HG03139 (cell line): ENCODE results near the gene ATG7.

Experiments
- ATAC-seq: cut with Tn5 transposase; IDR thresholded peaks from one replicate; pipeline ENCODE4 v1.9.1; 2021; ENCODE audit not compliant: unreplicated experiment

The ATG7 gene

GRCh38 chr3:11350374-11350773, 78.2 kb downstream of the ATG7 start:
- no peak for ATAC-seq

DNA sequence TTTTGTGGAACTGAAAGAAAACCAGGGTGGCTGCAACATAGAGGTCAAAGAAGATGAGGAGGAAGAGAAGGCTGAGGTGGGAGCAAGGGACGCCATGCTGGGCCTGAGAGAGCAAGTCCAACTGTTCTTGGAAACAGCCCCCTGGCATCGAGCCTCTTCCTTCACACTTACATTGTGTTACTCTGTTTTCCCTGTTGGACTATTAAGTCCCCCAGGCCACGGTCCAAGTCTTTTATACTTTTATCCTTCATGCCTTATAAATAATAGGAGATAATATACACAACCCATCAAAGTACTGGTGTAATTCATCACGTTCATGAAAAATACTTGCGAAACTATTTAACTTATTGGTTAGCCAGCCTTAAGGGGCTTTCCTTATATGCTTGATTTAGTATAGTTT, 79.3 kb downstream of the ATG7 start:
- ATAC-seq, result no peak

DNA sequence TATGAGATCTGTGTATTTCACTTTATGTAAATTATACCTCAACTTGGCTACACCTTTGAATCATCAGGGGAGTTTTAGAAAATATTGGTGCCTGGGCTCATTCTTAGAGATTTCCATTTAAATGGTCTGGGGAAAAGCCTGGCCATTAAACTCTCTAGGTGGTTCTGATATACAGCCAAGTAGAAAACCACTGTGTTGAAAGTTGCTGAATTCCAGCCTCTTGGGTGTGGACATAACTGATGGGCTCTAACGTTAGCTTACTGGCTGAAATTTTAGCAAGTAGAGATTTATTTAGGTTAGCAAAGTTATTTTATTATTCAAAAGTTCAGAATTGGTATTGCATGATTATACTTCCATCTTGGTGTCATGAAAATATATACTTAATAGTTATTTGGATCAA, 84.1 kb downstream of the ATG7 start:
- no peak for ATAC-seq

GRCh38 chr3:11362600-11362999, 90.4 kb downstream of the ATG7 start:
- no peak for ATAC-seq

GRCh38 chr3:11363715-11364114, 91.5 kb downstream of the ATG7 start:
- no peak for ATAC-seq

- ATAC-seq, result no peak
Measured at GRCh38 chr3:11364181-11364580, 92.0 kb downstream of the ATG7 start.

DNA sequence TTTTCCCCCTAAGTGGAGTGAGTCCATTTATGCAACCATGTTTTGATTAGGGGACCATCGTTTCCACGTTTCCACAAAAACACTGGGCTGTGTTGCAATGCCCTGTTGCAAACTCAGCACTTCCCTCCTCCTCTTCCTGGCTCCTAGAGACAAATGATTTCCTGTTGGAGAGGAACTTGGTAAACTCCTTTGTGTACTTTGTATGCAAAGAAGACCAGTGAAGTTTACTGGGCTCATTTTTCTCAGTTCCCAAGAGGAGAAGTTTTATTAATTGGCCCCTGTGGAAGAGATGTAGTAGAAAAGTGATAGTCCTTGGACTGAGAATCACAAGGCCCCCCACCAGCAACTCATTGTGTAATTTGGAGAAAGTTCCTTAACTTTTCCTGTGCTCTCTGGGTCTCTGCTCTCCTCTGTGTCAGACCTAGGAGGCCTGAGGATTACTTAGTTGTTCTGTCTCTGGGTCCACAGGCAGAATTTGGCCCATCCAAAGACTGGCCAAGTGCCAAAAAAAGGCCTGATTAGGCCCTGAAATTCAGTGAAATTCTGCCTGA, 95.0 kb downstream of the ATG7 start:
- no peak for ATAC-seq

GRCh38 chr3:11370191-11370590, 98.0 kb downstream of the ATG7 start:
- no peak for ATAC-seq

DNA sequence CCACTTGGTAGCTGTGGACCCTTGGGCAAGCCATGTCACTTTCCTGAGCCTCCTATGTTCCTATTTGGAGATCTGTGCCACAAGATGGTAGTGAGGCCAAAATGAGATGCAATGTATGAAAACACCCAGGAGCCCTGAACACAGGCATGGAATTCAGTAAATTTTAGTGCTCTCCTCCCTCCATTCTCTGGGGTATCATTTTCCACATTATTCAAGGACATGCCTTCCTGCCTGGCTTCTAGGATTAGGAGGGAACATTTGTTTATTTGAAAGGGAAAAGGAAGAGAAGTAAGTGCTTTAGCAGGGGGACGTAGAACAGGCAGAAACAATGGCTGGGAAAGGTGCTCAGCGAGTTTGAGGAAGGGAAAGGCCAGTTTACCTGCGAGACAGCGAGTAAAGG, 98.8 kb downstream of the ATG7 start:
- ATAC-seq, result no peak

DNA sequence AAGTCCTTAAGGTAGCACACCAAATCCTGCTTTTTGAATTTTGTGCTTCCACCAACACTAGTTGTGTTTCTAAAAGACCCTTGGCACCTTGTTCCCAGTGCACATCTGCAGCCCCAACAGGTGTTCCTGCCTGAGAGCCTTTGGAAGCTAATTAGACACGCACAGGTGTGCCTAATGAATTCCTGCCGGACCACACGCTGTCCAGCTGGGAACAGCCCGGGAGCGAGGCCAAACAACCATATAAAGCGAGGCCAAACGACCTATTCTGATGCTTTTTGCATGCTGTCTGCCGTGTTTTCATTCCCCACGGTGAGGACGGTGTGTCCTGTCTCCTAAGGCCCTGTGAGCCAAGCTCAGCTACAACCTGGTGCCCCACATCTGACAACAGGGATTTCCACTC, 99.5 kb downstream of the ATG7 start:
- ATAC-seq, result no peak

GRCh38 chr3:11373235-11373634, 101.0 kb downstream of the ATG7 start:
- no peak for ATAC-seq

- ATAC-seq, result no peak
Measured at GRCh38 chr3:11373654-11374053, 101.5 kb downstream of the ATG7 start.

DNA sequence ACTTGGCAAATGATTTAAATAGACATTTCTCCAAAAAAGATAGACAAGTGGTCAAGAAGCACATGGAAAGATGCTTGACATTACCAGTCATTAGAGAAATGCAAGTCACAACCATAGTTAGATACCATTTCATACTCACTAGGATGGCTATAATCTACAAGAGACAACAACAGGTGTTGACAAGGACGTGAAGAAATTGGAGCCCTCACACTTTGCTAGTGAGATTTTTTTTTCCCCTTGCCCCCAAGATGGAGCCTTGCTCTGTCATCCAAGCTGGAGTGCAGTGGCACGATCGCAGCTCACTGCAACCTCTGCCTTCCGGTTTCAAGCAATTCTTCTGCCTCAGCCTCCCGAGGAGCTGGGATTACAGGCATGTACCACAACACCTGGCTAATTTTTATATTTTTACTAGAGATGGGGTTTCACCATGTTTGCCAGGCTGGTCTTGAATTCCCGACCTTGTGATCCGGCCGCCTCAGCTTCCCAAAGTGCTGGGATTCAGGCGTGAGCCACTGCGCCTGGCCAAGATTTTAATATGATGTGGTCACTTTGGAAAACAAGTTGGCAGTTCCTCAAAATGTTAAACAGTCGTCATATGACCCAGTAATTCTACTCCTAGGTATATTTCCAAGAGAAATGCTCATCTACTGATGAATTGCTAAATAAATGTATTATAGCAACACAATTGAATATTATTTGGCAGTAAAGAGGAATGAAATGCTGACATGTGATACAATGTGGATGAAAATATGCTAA, 103.3 kb downstream of the ATG7 start:
- no peak for ATAC-seq

DNA sequence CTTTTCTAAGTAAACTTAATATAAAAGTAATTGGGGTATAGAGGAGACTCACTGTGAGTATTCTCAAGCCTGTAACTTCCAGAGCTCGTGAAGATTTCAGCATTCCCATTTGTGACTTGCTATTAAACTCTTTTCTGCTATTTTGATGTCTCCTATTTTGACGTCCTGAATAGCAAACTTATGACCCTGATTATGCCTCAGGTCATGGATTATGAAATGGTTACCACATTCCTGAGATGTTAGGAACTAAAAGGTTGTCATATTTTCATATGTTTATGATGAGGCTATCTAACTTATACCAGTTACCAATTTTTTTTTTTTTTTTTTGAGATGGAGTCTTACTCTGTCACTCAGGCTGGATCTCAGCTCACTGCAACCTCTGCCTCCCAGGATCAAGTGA, 105.5 kb downstream of the ATG7 start:
- ATAC-seq, result no peak

DNA sequence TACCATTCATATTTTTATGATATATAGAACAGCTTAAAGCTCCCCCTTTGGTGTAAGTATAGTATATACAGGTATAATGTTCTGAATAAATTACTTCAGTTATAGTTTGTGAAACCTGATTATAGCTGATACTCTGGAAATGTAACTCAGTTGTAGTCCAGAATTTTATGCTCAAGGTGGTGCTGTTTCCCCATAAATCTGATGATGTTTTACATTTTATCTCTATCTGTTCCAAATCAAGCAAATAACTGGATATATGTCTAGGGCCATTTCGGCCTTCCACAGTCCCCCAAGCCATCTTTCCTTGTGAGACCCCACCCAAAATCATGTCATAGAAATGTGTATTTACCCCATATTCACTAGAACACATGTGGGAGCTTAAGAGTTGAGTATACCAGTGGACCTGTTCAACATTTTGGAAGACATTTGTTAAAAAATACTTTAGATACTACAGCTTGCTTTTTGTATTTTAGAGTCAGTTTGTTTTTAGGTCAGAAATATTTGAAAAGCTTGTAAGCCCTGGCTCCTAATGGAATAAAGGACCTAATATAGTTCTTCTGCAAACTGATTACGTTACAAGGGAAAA, 107.1 kb downstream of the ATG7 start:
- ATAC-seq, result no peak

DNA sequence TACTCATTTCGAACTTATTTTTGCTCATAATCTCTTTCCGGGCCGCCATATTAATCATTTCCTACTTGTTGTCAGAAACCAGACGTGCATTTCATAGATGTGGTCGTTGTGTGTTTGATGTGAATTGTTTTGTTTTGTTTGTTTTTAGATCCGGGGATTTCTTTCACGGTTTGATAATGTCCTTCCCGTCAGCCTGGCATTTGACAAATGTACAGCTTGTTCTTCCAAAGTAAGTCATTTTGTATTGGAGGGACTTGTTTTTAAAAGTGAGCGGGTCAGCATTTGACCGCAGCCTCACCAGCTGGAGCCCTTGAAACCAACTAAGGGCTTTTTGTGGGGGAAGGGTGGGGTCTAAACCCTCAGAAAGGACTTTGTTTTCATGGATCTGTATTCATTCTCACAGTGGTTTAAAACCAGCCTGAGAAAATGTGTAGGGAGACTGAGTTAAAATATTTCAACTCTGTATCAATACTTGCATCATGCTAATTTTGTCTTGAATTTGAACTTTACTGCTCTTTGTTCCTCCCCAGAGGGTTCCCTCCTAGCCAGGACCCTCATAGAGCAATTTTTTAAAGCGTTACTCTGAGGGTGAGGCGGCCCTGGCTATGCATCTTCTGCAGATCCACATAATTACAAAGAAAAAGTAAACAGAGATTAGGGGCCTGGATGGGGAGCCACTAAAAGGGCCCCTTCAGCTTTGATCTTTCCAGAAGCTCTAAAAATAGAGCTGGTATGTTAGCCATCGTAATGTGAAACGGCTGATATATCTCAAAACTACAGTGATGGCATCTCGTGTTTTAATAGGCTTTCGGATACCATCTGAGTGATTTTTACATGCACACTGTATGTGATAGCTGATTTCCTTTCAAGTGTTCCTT, 107.9 kb downstream of the ATG7 start:
- ATAC-seq, result no peak

DNA sequence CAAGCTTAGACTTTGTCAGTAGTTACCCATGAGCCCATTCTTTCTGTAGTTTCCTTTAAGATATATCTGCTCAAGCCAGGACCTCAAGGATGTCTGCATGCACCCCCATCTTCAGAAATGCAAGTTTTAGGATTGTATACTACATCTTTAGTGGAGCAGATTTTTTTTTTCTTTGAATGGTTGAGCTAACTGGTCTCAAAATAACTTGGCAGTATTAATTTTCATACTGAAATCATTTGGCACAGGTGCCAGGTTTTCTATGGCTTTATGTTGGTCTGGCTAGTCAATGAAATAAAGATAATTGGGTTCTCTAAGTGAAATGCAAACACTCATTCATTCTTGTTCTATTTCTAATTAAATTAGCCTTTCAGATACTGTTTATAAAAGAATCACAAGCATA, 108.9 kb downstream of the ATG7 start:
- ATAC-seq, result no peak

GRCh38 chr3:11381563-11381962, 109.4 kb downstream of the ATG7 start:
- no peak for ATAC-seq

DNA sequence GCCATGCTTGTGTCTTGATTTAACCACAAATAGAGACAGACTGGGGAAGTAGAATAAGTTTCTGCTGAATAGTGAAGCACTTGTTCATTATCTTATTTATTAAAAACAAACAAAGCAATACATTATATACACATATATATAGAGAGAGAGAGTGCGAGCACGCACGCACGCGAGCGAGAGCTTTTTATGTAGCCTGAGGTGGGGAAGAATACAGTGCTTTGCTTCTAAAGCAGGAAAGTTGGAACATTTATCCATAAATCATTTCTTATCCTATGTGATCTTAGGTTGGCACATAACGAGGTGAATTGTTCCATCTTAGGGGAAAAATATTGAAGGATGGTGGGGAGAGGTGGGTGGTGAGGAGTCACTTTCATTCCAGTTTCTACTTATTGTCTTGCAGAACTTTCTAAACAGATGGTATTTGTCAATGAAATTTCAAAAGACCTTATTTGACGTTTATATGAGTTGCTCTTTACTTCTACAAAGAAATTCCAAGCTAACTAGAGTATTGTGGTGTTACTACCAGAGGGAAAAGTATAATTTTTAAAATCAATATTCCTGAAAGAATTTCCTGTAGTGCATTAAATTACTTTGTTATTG, 110.0 kb downstream of the ATG7 start:
- no peak for ATAC-seq

DNA sequence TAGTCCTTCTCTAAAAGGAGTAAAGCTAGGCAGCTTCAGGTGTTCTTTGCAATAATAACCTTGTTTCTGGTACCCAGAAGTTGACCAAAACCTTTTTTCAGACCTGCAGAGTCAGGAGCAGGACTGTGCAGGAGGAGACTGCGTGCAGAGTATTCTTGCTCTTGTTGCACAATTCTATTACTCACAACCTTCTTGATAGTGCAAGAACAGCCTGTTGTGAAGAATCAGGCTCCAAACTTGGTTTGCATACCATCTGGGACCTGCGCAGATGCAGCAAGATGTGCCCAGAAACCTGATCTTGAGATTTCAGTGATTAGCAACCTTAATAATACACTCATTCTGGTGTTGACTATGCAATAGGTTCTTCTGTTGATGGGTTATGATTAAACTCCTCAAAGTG, 111.9 kb downstream of the ATG7 start:
- ATAC-seq, result no peak

- no peak for ATAC-seq
Measured at GRCh38 chr3:11385326-11385725, 113.1 kb downstream of the ATG7 start.
